Measurements from ENCODE around the gene HMBS. TPM values are rescaled to one million over a fixed set of nuclear protein-coding genes. Genes with fewer than 3 reads are reported as not detected.

HMBS gene
- total RNA-seq, 1 experiment from 2014 or later = 9.3 TPM

DNA sequence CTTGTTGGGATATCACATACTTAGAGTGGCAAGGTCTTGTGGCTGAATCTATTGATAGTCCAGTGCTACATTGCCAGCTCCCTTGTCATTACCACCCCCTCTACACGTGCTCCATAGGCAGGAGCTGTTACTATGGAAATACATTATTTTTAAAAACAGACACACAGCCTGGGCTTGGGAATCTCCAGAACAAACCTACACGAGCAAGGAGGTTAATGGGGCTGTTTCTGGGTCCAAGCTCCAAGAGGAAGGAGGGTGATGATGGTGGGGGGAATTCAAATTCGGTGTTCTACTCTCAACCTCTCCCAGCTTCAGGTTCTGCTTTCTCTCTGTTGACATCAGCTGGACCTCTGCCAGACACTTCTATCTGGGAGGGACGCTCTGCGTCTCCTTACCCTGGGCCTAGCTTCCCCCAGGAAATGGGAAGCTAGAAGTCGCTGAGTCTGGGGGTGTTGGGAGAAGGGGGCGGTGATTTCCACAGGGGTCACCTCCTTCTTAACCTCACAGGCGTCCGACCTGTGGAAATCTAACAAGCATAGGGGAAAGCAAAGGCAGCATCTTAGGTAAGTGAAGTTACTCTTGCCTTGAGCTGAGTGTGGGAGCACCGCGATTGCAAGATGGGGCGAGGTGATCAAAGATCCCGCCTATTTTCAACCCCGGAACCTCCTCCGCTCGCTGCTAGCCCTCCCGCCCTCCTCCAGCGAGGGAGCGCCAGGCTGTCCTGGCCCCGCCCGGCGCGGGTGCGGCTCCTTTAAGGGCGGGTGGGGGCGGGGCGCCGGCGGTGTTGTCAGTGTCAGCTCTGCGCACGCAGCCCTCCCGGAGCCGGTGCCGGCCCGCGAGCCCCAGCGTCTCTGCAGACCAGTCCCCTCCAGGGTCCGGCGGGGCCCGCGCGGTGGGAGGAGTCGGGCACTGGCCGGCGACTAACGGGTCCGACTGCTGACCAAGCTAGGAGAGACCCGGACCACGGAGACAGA is 22.2 kb downstream of the HMBS start, which contains the start of gene C2CD2L:
Gene C2CD2L (plus strand): TSS at position 781 of the 974 bp plus-strand sequence. CDS start 398 bp downstream, outside the sequence.
- Histone ChIP-seq H3F3A (ENCODE audit: low read length, unreplicated experiment) (no peaks in the 10 kb centered on the region), H3K27me3 (ENCODE audit: low read length) (no peaks in the 10 kb centered on the region), H3K4me2 (ENCODE audit: low read length) (peak within 1 kb of the TSS; percentile 98), H3K27ac (ENCODE audit: low read length) (peak within 1 kb of the TSS; percentile 49), H2AFZ (ENCODE audit: low read length) (peak within 1 kb of the TSS; percentile 89), H4K20me1 (ENCODE audit: low read length) (no peaks in the 10 kb centered on the region), H3K4me1 (ENCODE audit: insufficient read depth, low read length) (peaks cover 29% of the 10 kb centered on the region), H3K9me2 (replicated peaks; ENCODE audit: low read length) (no peaks in the 10 kb centered on the region), H3K4me3 (ENCODE audit: low read length) (peak within 1 kb of the TSS; percentile 97), H3K36me3 (ENCODE audit: low read depth, low read length) (peaks cover 13% of the 10 kb centered on the region; the same call in 1 of the 2 replicates), H3K79me2 (ENCODE audit: low read length) (peaks cover 37% of the 10 kb centered on the region), H3K9me3 (ENCODE audit: low read length) (no peaks in the 10 kb centered on the region), H3K9ac (ENCODE audit: low read length) (peak within 1 kb of the TSS; percentile 83)
- TSS peak; percentile 75 for BruUV-seq (replicated peaks)
- TF ChIP-seq EZH2phosphoT487 (IDR thresholded peaks at IDR 0.05; ENCODE audit: borderline replicate concordance, low read length) (no peak), EZH2 (IDR thresholded peaks at IDR 0.05; ENCODE audit: low read length, unreplicated experiment) (no peak)
- TF ChIP-seq, protein P1, sequence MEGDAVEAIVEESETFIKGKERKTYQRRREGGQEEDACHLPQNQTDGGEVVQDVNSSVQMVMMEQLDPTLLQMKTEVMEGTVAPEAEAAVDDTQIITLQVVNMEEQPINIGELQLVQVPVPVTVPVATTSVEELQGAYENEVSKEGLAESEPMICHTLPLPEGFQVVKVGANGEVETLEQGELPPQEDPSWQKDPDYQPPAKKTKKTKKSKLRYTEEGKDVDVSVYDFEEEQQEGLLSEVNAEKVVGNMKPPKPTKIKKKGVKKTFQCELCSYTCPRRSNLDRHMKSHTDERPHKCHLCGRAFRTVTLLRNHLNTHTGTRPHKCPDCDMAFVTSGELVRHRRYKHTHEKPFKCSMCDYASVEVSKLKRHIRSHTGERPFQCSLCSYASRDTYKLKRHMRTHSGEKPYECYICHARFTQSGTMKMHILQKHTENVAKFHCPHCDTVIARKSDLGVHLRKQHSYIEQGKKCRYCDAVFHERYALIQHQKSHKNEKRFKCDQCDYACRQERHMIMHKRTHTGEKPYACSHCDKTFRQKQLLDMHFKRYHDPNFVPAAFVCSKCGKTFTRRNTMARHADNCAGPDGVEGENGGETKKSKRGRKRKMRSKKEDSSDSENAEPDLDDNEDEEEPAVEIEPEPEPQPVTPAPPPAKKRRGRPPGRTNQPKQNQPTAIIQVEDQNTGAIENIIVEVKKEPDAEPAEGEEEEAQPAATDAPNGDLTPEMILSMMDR (conservative IDR thresholded peaks at IDR 0.05; ENCODE audit: low read depth, low read length) = no peak
- intact Hi-C loops (cut with micrococcal nuclease) = no loop called here
- ChIA-PET POLR2A (ENCODE audit: unreplicated experiment) (interaction anchor here (0.6 to 1.2 kb wide), 7 partner anchors 11 to 143 kb away, joined by 3 to 14 read pairs (median 7); partner anchors contain the start of genes HINFP and TRAPPC4), CTCF (interaction anchor here (0.5 to 1.0 kb wide), 2 partner anchors 11 to 59 kb away, joined by 3 to 4 read pairs; a partner anchor contains a TSS)
- DNase-seq (peak; percentile 96), ATAC-seq (peak; percentile 77)

DNA sequence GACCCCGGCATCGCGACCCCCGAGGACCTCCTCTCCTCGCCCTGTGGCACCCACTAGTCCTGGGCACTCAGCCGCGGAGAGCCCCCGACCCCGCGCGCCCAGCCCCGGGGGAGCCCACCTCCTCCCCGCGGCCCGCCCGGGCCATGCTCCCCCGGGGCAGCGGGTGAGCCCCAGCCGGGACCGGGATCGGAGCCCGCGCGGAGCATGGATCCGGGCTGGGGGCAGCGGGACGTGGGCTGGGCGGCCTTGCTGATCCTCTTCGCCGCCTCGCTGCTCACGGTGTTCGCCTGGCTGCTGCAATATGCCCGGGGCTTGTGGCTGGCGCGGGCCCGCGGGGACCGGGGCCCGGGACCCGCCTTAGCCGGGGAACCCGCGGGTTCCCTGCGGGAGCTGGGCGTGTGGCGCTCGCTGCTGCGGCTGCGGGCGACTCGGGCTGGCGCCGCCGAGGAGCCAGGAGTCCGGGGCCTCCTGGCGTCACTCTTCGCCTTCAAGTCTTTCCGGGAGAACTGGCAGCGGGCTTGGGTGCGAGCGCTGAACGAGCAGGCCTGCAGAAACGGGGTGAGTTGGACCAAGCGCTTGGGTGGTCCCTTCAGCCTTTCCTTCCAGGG is 23.0 kb downstream of the HMBS start:
- H3F3A ChIP-seq (ENCODE audit: low read length, unreplicated experiment) = no peaks in the 10 kb centered on the region
- peaks cover 19% of the 10 kb centered on the region; the same call in 1 of the 2 replicates for H3K36me3 ChIP-seq (ENCODE audit: low read depth, low read length)
- TF ChIP-seq EZH2 (IDR thresholded peaks at IDR 0.05; ENCODE audit: low read length, unreplicated experiment) = no peak
- no peak for TF ChIP-seq EZH2phosphoT487 (IDR thresholded peaks at IDR 0.05; ENCODE audit: borderline replicate concordance, low read length)
- H3K9me2 ChIP-seq (replicated peaks; ENCODE audit: low read length) = no peaks in the 10 kb centered on the region
- peak overlapping the region; percentile 89 for H2AFZ ChIP-seq (ENCODE audit: low read length)
- POLR2A ChIA-PET (ENCODE audit: unreplicated experiment) = interaction anchor here (0.6 to 1.2 kb wide), 3 partner anchors 12 to 143 kb away, joined by 3 to 14 read pairs (median 9); partner anchors contain the start of gene HINFP
- intact Hi-C loops (cut with micrococcal nuclease) = loop anchor here (1.0 kb wide), 1 partner anchor 14 kb away; the partner anchor contains the start of gene HINFP
- no peaks in the 10 kb centered on the region for H3K27me3 ChIP-seq (ENCODE audit: low read length)
- CTCF ChIA-PET = interaction anchor here (0.5 kb wide), 1 partner anchor 60 kb away, joined by 4 read pairs; no protein-coding TSS in a partner anchor
- H4K20me1 ChIP-seq (ENCODE audit: low read length) = no peaks in the 10 kb centered on the region
- no peaks in the 10 kb centered on the region for H3K9me3 ChIP-seq (ENCODE audit: low read length)
- H3K4me3 ChIP-seq (ENCODE audit: low read length) = peak overlapping the region; percentile 97
- BruUV-seq (replicated peaks) = no TSS peak
- DNase-seq (no peak), ATAC-seq (peak; percentile 17)
- peak overlapping the region; percentile 83 for H3K9ac ChIP-seq (ENCODE audit: low read length)
- peak overlapping the region; percentile 36 for H3K27ac ChIP-seq (ENCODE audit: low read length)
- peak overlapping the region; percentile 98 for H3K4me2 ChIP-seq (ENCODE audit: low read length)
- H3K4me1 ChIP-seq (ENCODE audit: insufficient read depth, low read length) = peaks cover 29% of the 10 kb centered on the region
- peaks cover 37% of the 10 kb centered on the region for H3K79me2 ChIP-seq (ENCODE audit: low read length)
